NCI-H774 (cell line): Measurements from ENCODE around the gene IP6K3.

Experiments used
- DNase-seq: peaks from one replicate; lab custom pipeline; 2025; lab: John Stamatoyannopoulos, UW

IP6K3 gene

DNA sequence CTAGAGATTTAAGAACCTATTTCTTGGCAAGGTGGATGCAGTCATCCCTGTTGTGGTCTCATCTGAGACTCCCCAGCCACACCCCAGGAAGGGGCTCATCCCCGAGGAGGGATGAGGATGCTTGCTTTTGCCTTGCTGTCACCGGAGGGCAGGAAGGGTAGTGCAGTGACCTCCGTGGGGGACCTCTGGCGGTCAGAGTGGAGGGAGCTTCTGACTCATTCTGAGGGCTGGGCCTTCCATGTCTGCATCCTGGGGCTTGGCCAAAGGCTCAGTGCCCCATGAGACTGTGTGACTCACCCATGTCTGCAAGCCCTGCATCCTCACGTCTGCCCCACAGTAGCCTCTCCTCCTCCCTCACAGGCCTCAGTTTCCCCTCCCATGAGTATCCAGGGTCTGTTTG, 73.9 kb downstream of the IP6K3 start:
- DNase-seq = no peak

DNA sequence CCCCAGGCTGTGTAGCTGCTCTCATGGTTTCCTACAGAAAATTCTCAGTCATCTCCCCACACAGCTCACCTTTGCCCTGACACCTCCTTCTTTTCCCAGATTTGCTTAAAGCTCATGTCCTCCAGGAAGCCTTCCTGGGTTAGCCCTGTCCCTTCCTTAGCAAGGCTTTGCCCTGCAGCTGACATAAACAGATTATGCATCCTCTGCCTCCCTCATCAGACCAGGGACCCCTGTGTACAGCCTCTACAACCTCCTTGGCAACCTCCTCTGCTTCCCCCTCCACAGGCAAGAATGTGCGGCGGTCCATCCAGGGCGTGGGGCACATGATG, 75.0 kb downstream of the IP6K3 start:
- no peak for DNase-seq
